ENCODE measurements around the gene GCNT2.
A peak's percentile ranks its signal among the peaks of the same experiment; 100 is the strongest.
"Not testable (repeated sequence)": the region's sequence is repeated elsewhere in the genome, so short reads cannot be mapped to it uniquely, and the experiment has no call there.

GCNT2 gene

GRCh38 chr6:10521104-10521808, at the start of gene GCNT2:
Gene GCNT2 (plus strand): TSS chr6:10521351. CDS start chr6:10528912, 7,561 bp downstream.
- DNase-seq: peak; percentile 45

GRCh38 chr6:10472634-10473033, 48.5 kb upstream of the GCNT2 start:
- DNase-seq: no peak

- peak; percentile 30 for DNase-seq
These were observed 42.7 kb upstream of the GCNT2 start for GRCh38 chr6:10478187-10479040.

- DNase-seq: no peak
These were observed 41.0 kb upstream of the GCNT2 start for GRCh38 chr6:10479939-10480700.

- no peak for DNase-seq
These were observed 40.0 kb upstream of the GCNT2 start for GRCh38 chr6:10481101-10481500.

GRCh38 chr6:10482636-10483257, 38.4 kb upstream of the GCNT2 start:
- DNase-seq: no peak

GRCh38 chr6:10484912-10485311, 36.2 kb upstream of the GCNT2 start:
- DNase-seq: no peak

GRCh38 chr6:10485406-10485805, 35.7 kb upstream of the GCNT2 start:
- DNase-seq: no peak

GRCh38 chr6:10486215-10486614, 34.9 kb upstream of the GCNT2 start:
- DNase-seq: no peak

GRCh38 chr6:10486944-10487588, 34.1 kb upstream of the GCNT2 start:
- not testable (repeated sequence) for DNase-seq

GRCh38 chr6:10487668-10488327, 33.4 kb upstream of the GCNT2 start:
- DNase-seq: no peak

- no peak for DNase-seq
These were observed 29.7 kb upstream of the GCNT2 start for GRCh38 chr6:10491463-10491862.

GRCh38 chr6:10491905-10492304, 29.2 kb upstream of the GCNT2 start:
- not testable (repeated sequence) for DNase-seq

- no peak for DNase-seq
These were observed 26.1 kb upstream of the GCNT2 start for GRCh38 chr6:10495029-10495428.

- peak; percentile 41 for DNase-seq
These were observed 15.6 kb upstream of the GCNT2 start for GRCh38 chr6:10505529-10505928.

GRCh38 chr6:10507298-10507697, 13.9 kb upstream of the GCNT2 start:
- no peak for DNase-seq

GRCh38 chr6:10507715-10508114, 13.4 kb upstream of the GCNT2 start:
- DNase-seq: no peak

GRCh38 chr6:10510592-10511367, 10.4 kb upstream of the GCNT2 start:
- peak; percentile 58 for DNase-seq

- DNase-seq: no peak
These were observed 9.7 kb upstream of the GCNT2 start for GRCh38 chr6:10511477-10511876.

- no peak for DNase-seq
These were observed 7.6 kb upstream of the GCNT2 start for GRCh38 chr6:10513544-10513943.
